AG10803 (cell line): ENCODE data around the gene NSUN5.
A peak's percentile ranks its signal among the peaks of the same experiment; 100 is the strongest.
"Not testable (repeated sequence)": the region's sequence is repeated elsewhere in the genome, so short reads cannot be mapped to it uniquely, and the experiment has no call there.

Experiments
- DNase-seq: peaks from one replicate; pipeline ENCODE4 v3.0.0; 2010; ENCODE audit warnings: low read depth
- H3K4me3 ChIP-seq: 2 replicates; pipeline ENCODE4 v1.5.1; 2011; ENCODE audit warnings: mild to moderate bottlenecking, low read length, control low read depth
- CTCF ChIP-seq: conservative IDR thresholded peaks from 2 replicates; pipeline ENCODE4 v1.5.1; 2011; ENCODE audit warnings: mild to moderate bottlenecking, low read length, control low read depth, inconsistent platforms

NSUN5 gene

GRCh38 chr7:73324081-73324845 lies 15.6 kb upstream of the NSUN5 start:
- TF ChIP-seq CTCF, result peak; percentile 61
- DNase-seq, result peak; percentile 24
- not testable (repeated sequence) for H3K4me3 ChIP-seq

- not testable (repeated sequence) for H3K4me3 ChIP-seq, DNase-seq
Observed at GRCh38 chr7:73323434-73324080, 14.9 kb upstream of the NSUN5 start.

- not testable (repeated sequence) for DNase-seq
Observed at GRCh38 chr7:73320009-73320408, 11.4 kb upstream of the NSUN5 start.

GRCh38 chr7:73319541-73319940 lies 10.9 kb upstream of the NSUN5 start:
- H3K4me3 ChIP-seq, DNase-seq: not testable (repeated sequence)

More at GRCh38 chr7:73320009-73320408, 11.4 kb upstream of the NSUN5 start:
- not testable (repeated sequence) for H3K4me3 ChIP-seq

- DNase-seq, H3K4me3 ChIP-seq: not testable (repeated sequence)
Observed at GRCh38 chr7:73318656-73319204, 10.1 kb upstream of the NSUN5 start.

GRCh38 chr7:73316521-73316920 lies 7.9 kb upstream of the NSUN5 start:
- H3K4me3 ChIP-seq, result no peak overlapping the region
- no peak for DNase-seq
- TF ChIP-seq CTCF, result no peak

GRCh38 chr7:73314271-73314670 lies 5.6 kb upstream of the NSUN5 start:
- no peak for DNase-seq
- no peak for TF ChIP-seq CTCF
- no peak overlapping the region for H3K4me3 ChIP-seq

GRCh38 chr7:73313521-73313906 lies 4.9 kb upstream of the NSUN5 start:
- TF ChIP-seq CTCF, result no peak
- H3K4me3 ChIP-seq, result no peak overlapping the region
- no peak for DNase-seq

- no peak for DNase-seq
- no peak for TF ChIP-seq CTCF
- no peak overlapping the region for H3K4me3 ChIP-seq
Observed at GRCh38 chr7:73312831-73313520, 4.3 kb upstream of the NSUN5 start.

- not testable (repeated sequence) for DNase-seq, H3K4me3 ChIP-seq
Observed at GRCh38 chr7:73311421-73311820, 2.8 kb upstream of the NSUN5 start.
